GM21825 (cell line): ENCODE data around the gene SELENOO.
A peak's percentile ranks its signal among the peaks of the same experiment; 100 is the strongest.

Source experiments
- ATAC-seq: cut with Tn5 transposase; IDR thresholded peaks from one replicate; pipeline ENCODE4 v1.9.1; 2021; ENCODE audit warnings: mild to moderate bottlenecking, moderate library complexity; ENCODE audit not compliant: unreplicated experiment

The SELENOO gene

DNA sequence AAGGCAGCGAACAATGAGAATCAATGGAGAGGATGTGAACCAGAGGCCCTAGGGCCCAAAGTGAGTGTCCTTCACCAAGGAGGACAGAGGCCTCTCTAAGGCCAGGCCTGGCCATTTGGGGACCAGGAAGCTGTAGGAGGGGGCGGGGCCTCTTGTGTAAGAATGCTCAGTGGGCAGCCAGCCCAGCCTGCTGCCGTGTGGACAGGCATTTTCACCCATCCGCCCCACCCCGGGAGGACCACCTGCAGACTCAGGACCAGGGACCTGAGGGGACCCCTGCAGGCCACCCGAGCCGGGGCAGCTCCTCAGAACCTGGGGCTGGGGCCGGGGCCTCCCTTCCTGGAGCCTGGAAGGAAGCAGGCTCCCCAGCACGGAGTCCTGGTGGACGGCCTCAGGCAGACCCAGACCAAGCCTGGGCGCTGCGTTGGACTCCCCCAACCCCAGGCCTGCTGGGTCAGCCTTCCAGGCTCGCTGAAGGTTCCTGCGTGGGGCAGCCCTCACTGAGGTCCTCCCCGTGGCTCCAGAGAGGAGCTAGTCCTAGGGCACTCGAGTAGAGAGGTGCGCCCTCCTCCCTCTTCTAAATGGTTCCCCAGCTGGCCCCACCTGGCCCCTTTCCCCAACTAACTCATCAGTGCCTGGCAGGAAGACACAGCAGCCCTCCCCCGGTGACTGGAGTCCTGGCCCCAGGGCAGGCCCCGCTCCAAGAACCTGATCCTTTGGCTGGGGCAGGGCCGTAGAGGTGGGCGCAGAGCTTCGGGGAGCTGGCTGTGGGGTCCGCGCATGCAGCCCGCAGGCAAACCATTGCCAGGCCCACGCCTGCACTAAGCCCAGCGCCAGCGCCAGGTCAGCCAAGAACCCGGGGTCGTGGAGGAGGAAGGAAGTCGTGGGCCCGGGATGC, 16.6 kb upstream of the SELENOO start:
- ATAC-seq, result no peak

GRCh38 chr22:50184902-50185374, 15.9 kb upstream of the SELENOO start:
- ATAC-seq, result no peak

- ATAC-seq, result peak; percentile 29
Measured at GRCh38 chr22:50185375-50186087, 15.3 kb upstream of the SELENOO start, which contains the start of gene TRABD. TRABD (plus strand) TSS chr22:50185913; CDS start chr22:50193061, 7,148 bp downstream.

GRCh38 chr22:50186181-50186714, 14.6 kb upstream of the SELENOO start:
- no peak for ATAC-seq

DNA sequence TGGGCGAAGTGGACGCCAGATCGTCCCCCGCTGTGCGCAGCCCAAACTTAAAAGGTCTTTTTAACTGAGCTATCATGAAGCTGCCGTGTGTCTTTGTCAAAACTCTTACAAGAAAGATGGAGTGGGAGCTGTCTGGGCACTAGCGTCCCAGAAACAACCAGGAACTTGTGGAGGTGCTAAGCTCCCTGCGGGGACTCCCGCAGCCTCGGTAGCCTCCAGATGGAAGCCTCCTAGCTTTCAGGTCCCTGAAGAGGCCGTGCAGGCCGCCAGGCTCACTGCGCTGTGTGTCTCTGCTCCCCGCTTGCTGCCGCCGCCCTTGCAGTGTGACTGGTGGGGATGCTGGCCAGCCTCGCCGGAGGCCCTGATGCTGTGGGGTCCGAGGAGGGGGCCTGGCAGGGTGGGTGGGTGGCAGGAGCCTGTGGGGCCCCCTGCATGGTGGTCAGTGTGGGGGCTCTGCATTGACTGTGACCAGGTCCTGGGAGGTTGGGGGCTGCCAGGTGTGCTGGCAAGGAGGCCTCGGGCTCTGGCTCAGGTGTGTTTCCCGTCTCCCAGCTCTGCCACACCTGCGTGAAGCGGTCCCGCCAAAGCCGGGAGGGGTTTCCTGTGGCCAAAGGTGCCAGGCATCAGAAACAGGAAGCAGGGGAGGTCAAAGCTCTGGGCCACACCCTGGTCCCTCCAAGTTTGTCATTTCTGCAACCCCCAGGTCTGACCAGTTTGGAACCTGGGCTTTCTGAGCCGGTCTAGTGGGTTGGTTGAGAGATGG, 13.9 kb upstream of the SELENOO start:
- ATAC-seq, result no peak

DNA sequence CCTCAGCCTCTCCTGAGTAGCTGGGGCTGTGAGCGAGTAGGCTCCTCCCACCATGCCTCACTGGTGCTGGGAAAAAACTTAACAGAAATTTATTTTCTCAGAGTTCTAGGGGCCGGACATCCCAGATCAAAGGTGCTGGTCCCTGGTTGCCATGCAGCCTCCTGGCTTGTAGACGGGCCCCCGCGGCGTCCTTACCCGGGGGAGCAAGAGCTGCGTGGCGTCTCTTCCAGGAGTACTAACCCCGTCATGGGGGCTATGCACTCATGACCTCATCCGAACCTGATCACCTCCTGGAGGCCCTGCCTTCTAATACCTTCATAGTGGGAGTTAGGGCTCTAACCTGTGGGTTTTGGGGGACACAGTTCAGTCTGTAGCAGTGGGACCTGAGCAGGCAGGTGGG, 12.5 kb upstream of the SELENOO start:
- ATAC-seq, result no peak

- no peak for ATAC-seq
Measured at GRCh38 chr22:50189184-50189848, 11.5 kb upstream of the SELENOO start.

- ATAC-seq, result no peak
Measured at GRCh38 chr22:50189849-50190181, 11.0 kb upstream of the SELENOO start.

DNA sequence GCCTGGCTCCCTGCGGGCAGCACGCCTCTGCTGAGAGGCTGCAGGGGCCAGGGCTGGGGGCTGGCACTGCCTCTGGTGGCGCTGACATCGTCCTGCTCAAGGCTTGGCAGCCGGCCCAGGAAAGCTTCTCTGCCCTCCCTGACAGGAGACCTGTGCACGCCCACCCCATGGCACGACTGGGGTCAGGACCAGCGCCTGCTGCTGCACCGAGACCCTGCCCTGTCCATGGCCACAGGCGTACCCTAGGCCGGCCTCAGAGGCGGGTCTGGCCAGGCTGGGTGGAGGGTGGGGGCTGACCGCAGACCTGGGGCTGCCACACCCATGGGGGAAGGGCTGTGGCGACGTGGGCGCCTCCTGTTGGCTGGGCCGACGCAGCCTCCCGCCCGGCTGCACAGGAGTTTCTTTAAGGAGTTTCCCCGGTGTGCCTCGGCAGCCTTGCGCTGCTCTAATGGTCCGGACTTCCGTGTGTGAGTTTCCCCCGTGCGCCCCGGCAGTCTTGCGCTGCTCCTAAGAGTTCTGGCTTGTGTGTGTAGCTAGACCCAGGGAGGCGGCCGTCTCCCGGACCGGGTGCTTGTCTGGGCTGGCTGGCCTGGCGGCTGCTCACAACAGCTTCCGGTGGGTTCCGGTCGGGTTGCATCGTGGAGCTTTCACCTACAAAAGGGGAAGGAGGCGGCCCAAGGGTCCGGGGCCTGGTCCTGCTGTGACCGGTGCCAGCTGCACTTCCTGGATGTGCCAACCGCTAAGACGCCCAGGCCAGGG, 10.4 kb upstream of the SELENOO start:
- peak; percentile 37 for ATAC-seq

GRCh38 chr22:50190941-50191741, 9.7 kb upstream of the SELENOO start:
- peak; percentile 23 for ATAC-seq

GRCh38 chr22:50192436-50193204, 8.2 kb upstream of the SELENOO start:
- no peak for ATAC-seq

DNA sequence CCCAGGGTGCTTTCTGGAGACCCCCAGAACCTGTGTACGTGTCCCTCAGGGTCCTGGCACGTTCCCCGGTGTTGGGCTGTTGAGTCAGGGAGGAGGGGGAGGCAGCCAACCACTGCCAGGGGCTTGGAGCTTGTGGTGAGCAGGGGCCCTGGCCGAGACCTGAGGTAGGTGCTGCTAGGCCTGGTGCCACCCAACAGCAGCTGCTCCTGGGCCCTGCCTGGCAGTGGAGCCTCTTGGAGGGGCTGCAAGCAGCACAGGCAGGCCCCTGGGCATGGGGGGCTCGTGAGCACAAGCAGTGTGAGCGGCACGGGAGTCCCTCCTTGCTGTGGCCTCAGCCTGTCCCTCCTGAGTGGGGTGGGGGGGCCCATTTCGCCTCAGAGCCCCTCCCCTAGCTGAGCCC, 7.2 kb upstream of the SELENOO start:
- ATAC-seq, result no peak

DNA sequence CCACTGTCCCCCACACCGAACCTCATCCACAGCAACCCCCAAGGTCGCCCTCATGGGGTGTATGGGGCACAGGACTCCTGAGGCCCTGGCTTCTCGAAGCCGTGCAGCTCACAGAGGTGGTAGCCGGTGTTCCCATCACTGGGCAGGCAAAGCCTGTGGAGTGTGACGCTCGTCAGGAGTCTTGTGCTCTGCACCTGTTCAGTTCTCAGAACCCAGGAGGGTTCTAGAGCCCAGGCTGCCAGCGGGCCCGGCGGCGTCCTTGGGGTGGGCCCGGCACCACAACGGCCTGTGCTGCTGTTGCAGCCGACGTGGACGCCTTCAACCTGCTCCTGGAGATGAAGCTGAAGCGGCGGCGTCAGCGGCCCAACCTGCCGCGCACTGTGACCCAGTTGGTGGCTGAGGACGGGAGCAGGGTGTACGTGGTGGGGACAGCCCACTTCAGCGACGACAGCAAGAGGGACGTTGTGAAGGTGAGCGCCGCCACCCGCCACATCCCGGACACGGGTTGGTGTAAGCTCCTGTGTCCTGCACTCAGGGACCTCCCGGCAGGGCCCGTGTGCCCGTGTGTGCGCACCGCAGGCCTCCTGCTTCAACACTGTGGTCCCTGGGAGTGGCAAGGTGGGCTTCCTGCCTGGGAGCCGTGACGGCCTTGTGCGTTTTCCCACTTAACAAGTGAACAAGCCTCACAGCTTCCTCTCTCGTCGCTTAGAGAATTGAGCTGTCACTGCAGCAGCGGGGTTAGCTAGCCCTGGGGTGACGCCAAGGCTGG, 6.6 kb upstream of the SELENOO start:
- no peak for ATAC-seq

DNA sequence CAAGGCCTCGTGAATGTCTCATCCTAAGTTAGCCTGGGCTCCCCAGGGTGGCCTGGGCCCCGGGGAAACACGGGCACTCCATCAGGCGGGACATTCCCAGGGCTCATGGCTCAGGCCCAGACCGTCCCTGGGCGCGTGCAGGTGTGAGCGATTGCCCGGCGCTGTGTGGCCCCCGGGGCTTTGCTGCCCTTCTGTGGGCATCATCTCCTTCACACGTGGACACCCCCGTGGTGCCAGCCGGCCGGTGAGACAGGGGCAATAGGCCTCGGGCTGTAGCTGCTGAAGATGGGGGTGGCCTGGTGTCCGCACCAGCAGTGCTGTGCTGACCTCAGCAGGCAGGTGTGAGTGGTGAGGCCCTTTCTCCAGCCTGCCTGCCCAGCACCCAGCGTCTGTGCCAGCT, 4.6 kb upstream of the SELENOO start:
- no peak for ATAC-seq

DNA sequence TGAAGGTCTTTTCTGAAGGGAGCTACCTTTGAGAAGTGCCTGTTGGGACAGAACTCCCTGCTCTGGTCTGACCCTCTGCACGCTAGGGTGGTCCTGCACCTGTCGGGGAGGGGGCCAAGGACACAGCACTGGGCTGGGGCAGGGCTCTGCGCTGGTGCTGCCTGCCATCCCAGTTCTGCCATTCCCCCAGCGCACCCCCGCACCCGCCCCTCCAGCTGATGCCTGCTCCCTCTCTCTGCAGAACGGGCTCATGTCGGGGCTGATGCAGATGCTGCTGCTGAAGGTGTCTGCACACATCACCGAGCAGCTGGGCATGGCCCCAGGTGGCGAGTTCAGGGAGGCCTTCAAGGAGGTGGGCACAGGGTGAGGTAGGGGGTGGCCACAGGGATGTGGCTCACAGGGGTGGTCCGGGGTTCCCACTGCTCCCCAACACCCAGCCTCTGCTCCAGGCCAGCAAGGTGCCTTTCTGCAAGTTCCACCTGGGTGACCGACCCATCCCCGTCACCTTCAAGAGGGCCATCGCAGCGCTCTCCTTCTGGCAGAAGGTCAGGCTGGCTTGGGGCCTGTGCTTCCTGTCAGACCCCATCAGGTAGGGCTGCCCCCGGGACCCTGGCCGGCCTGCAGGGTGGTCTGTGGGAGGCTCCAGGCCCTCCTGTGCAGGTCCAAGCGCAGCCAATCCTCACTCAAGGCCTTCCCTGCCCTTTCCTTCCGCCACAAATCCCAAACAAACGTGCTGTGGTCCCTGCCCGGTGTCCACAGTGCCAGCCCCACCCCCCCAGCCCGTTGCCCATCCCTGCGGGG, 3.6 kb upstream of the SELENOO start:
- ATAC-seq, result no peak

DNA sequence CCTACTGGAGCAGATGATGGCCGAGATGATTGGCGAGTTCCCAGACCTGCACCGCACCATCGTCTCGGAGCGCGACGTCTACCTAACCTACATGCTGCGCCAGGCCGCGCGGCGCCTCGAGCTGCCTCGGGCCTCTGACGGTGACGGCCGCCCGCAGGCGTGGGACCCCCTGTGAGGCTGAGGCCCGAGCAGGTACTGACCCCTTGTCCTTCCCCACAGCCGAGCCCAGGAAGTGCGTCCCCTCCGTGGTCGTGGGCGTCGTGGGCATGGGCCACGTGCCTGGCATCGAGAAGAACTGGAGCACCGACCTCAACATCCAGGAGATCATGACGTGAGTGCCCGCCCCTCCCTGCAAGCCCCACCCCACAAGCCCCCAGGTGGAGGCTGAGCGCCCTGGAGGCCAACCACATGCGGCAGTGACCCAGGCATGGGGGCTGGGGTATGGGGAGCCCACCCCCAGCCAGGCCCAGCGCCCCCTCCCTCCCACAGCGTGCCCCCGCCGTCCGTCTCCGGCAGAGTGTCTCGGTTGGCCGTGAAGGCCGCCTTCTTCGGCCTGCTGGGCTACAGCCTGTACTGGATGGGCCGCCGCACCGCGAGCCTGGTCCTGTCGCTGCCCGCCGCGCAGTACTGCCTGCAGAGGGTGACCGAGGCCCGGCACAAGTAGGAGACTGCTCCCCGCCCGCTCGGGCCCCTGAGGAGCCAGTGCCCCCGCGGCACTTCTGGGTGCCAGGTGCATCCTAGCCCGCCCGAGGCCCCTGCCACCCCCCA, 2.8 kb upstream of the SELENOO start:
- no peak for ATAC-seq
